Stomach (tissue), 4 donors: ENCODE results near the gene CIBAR2.

Source experiments
- EP300 ChIP-seq: sonication (generic); formaldehyde crosslinking; IDR thresholded peaks from one replicate; pipeline ENCODE4 v1.6.1; 2017; ENCODE audit warnings: antibody characterized with exemption
- POLR2A ChIP-seq, 4 donors: fragments of 450-650 bp; IDR thresholded peaks; one replicate each; pipeline ENCODE4 v1.6.1; 2016; ENCODE audit warnings: antibody characterized with exemption in 4 of 4, control low read depth in 2 of 4, mild to moderate bottlenecking in 1 of 4, moderate library complexity in 1 of 4
- POLR2AphosphoS5 ChIP-seq, 3 donors: sonication (generic); formaldehyde crosslinking; IDR thresholded peaks; one replicate each; pipeline ENCODE4 v1.6.1; 2016; ENCODE audit warnings: antibody characterized with exemption in 3 of 3
- TF ChIP-seq, protein P1 (sequence below), 7 experiments: fragments of 450-650 bp in 4 of 7; fragments of 200-600 bp in 3 of 7; sonication (generic) in 3 of 7; IDR thresholded peaks; one replicate each; pipeline ENCODE4 v1.5.1; 2016 to 2019; ENCODE audit warnings: antibody characterized with exemption in 7 of 7, control low read depth in 2 of 7, mild to moderate bottlenecking in 1 of 7

GRCh38 chr16:85100265-85100664 is 12.0 kb downstream of the CIBAR2 start:
- TF ChIP-seq, protein P1, sequence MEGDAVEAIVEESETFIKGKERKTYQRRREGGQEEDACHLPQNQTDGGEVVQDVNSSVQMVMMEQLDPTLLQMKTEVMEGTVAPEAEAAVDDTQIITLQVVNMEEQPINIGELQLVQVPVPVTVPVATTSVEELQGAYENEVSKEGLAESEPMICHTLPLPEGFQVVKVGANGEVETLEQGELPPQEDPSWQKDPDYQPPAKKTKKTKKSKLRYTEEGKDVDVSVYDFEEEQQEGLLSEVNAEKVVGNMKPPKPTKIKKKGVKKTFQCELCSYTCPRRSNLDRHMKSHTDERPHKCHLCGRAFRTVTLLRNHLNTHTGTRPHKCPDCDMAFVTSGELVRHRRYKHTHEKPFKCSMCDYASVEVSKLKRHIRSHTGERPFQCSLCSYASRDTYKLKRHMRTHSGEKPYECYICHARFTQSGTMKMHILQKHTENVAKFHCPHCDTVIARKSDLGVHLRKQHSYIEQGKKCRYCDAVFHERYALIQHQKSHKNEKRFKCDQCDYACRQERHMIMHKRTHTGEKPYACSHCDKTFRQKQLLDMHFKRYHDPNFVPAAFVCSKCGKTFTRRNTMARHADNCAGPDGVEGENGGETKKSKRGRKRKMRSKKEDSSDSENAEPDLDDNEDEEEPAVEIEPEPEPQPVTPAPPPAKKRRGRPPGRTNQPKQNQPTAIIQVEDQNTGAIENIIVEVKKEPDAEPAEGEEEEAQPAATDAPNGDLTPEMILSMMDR (IDR thresholded peaks at IDR 0.05), result no peak
- no peak for TF ChIP-seq POLR2AphosphoS5 (IDR thresholded peaks at IDR 0.05)
- no peak for TF ChIP-seq POLR2A (IDR thresholded peaks at IDR 0.05)
- TF ChIP-seq EP300, result no peak
